ENCODE data around the gene FBP2. TPM values are rescaled to one million over a fixed set of nuclear protein-coding genes. Genes with fewer than 3 reads are reported as not detected.
"Not testable (repeated sequence)": the region's sequence is repeated elsewhere in the genome, so short reads cannot be mapped to it uniquely, and the experiment has no call there.

FBP2 gene
- total RNA-seq, 1 donor from 2014 or later = not detected

DNA sequence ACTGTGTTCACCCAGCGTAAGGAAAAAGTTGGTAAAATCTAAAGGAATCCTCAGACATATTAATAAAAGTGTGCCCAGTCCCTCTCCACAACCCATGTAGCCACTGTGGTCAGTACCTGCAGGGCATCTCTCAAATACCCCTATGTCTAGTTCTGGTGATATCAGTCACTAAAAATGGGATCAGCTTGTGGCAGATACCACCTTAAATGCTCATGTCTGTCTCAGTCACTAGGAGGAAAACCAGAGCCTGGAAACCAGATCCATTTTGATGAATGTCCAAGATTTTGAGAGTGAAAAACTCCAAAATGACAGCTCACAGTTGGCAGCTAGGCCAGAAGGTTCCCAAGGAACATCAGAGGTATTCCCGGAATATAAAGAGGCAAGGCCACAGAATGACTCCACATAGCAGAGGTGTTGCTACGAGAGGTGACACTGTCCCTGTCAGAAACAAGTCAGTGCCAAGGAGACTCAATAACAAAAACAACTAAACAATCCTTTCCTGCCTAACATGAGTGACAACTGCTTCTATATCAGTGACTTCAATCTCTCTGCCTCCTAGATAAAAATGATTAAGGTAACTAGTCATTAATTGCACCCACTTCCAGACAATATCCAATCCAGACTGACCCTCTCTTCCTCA, 25.3 kb downstream of the FBP2 start:
- intact Hi-C loops (cut with micrococcal nuclease) = no loop called here
- Mint-ChIP-seq H3K27me3 (ENCODE audit: low read depth) (peaks cover 15% of the 10 kb centered on the region), H3K27ac (no peak overlapping the region), H3K4me3 (ENCODE audit: low read depth) (no peak overlapping the region), H3K4me1 (ENCODE audit: low read depth) (no peaks in the 10 kb centered on the region), H3K36me3 (ENCODE audit: low read depth) (no peaks in the 10 kb centered on the region), H3K9me3 (no peaks in the 10 kb centered on the region)
- no peak for DNase-seq (ENCODE audit: low spot score)

- Mint-ChIP-seq H3K9me3 (no peaks in the 10 kb centered on the region), H3K27me3 (ENCODE audit: low read depth) (peaks cover 10% of the 10 kb centered on the region), H3K4me3 (ENCODE audit: low read depth) (no peak overlapping the region), H3K4me1 (ENCODE audit: low read depth) (no peaks in the 10 kb centered on the region), H3K27ac (no peak overlapping the region), H3K36me3 (ENCODE audit: low read depth) (no peaks in the 10 kb centered on the region)
- no peak for DNase-seq (ENCODE audit: low spot score)
- intact Hi-C loops (cut with micrococcal nuclease) = no loop called here
These were observed 26.4 kb downstream of the FBP2 start for GRCh38 chr9:94567271-94567670.

DNA sequence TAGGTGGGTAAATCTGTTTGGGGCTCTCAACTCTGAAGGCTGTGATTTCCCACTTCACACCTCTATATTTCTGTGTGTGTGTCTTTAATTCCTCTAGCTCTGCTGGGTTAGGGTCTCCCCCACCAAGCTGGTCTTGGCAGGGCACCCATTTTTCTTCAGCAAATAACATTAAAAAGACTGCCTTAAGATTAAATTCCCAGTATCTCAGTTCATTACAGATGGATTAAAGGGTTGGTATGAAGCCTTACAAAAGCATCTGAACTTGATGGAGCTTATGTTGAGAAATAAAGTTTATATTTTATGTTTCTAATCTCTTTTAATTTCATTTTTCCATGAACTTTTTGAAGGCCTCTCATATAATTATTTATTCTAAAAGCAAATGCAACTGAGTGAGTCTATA, 27.1 kb downstream of the FBP2 start:
- Mint-ChIP-seq H3K27me3 (ENCODE audit: low read depth) (peaks cover 7% of the 10 kb centered on the region), H3K4me3 (ENCODE audit: low read depth) (no peak overlapping the region), H3K27ac (no peak overlapping the region), H3K9me3 (no peaks in the 10 kb centered on the region), H3K36me3 (ENCODE audit: low read depth) (no peaks in the 10 kb centered on the region), H3K4me1 (ENCODE audit: low read depth) (no peaks in the 10 kb centered on the region)
- DNase-seq (ENCODE audit: low spot score) = no peak
- intact Hi-C loops (cut with micrococcal nuclease) = no loop called here

- intact Hi-C loops (cut with micrococcal nuclease); H3K36me3 Mint-ChIP-seq (ENCODE audit: low read depth); H3K27me3 Mint-ChIP-seq (ENCODE audit: low read depth); H3K4me3 Mint-ChIP-seq (ENCODE audit: low read depth); H3K4me1 Mint-ChIP-seq (ENCODE audit: low read depth); H3K27ac Mint-ChIP-seq; DNase-seq (ENCODE audit: low spot score); H3K9me3 Mint-ChIP-seq: not testable (repeated sequence)
These were observed 29.3 kb downstream of the FBP2 start for GRCh38 chr9:94564279-94564678.

DNA sequence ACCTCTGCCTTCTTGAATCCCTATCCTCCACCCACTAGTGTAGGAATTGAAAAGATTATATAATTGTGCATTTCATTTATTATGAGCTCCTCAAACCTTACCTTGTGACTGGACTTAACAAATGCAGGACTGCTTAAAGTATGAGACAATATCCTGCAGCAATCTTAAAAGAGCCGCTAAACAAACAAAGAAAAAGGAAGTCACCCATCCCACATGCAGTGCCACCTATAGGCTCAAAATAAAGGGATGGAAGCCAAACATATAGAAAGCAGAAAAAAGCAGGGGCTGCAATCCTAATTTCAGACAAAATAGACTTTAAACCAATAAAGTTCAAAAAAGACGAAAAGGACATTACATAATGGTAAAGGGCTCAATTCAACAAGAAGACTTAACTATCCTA, 30.1 kb downstream of the FBP2 start:
- Mint-ChIP-seq H3K9me3 (no peaks in the 10 kb centered on the region), H3K27me3 (ENCODE audit: low read depth) (peaks cover 2% of the 10 kb centered on the region), H3K36me3 (ENCODE audit: low read depth) (no peaks in the 10 kb centered on the region), H3K27ac (no peak overlapping the region), H3K4me1 (ENCODE audit: low read depth) (no peaks in the 10 kb centered on the region), H3K4me3 (ENCODE audit: low read depth) (no peak overlapping the region)
- no peak for DNase-seq (ENCODE audit: low spot score)
- intact Hi-C loops (cut with micrococcal nuclease) = no loop called here

- H3K36me3 Mint-ChIP-seq (ENCODE audit: low read depth) = no peaks in the 10 kb centered on the region
- DNase-seq (ENCODE audit: low spot score) = no peak
- no peak overlapping the region for H3K27ac Mint-ChIP-seq
- no peaks in the 10 kb centered on the region for H3K4me1 Mint-ChIP-seq (ENCODE audit: low read depth)
- no peak overlapping the region for H3K4me3 Mint-ChIP-seq (ENCODE audit: low read depth)
- H3K9me3 Mint-ChIP-seq = no peaks in the 10 kb centered on the region
- intact Hi-C loops (cut with micrococcal nuclease) = no loop called here
- H3K27me3 Mint-ChIP-seq (ENCODE audit: low read depth) = peaks cover 7% of the 10 kb centered on the region
These were observed 33.4 kb downstream of the FBP2 start for GRCh38 chr9:94560237-94560636.

DNA sequence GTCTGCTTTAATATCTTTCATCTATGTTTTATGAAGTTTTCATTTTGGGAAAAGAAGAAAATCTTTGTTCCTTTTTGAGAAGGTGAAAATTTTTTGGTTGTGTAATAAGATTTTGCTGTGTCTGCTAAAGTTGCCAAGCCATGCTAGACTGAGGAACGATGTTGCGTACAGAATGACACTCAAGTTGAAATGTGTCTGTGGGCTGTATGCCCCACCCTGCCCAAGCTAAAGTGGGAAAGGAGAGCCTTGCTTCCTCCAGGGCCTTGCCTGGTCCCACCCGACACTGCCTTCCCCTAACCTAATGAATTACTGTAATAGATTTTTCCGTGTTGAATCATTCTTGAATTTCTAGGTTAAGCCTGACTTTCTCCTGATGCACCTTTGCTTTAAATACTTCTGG, 36.2 kb downstream of the FBP2 start:
- intact Hi-C loops (cut with micrococcal nuclease) = no loop called here
- no peaks in the 10 kb centered on the region for H3K9me3 Mint-ChIP-seq
- peaks cover 5% of the 10 kb centered on the region for H3K27me3 Mint-ChIP-seq (ENCODE audit: low read depth)
- no peaks in the 10 kb centered on the region for H3K4me1 Mint-ChIP-seq (ENCODE audit: low read depth)
- no peak overlapping the region for H3K4me3 Mint-ChIP-seq (ENCODE audit: low read depth)
- DNase-seq (ENCODE audit: low spot score) = no peak
- H3K27ac Mint-ChIP-seq = no peak overlapping the region
- H3K36me3 Mint-ChIP-seq (ENCODE audit: low read depth) = no peaks in the 10 kb centered on the region

DNA sequence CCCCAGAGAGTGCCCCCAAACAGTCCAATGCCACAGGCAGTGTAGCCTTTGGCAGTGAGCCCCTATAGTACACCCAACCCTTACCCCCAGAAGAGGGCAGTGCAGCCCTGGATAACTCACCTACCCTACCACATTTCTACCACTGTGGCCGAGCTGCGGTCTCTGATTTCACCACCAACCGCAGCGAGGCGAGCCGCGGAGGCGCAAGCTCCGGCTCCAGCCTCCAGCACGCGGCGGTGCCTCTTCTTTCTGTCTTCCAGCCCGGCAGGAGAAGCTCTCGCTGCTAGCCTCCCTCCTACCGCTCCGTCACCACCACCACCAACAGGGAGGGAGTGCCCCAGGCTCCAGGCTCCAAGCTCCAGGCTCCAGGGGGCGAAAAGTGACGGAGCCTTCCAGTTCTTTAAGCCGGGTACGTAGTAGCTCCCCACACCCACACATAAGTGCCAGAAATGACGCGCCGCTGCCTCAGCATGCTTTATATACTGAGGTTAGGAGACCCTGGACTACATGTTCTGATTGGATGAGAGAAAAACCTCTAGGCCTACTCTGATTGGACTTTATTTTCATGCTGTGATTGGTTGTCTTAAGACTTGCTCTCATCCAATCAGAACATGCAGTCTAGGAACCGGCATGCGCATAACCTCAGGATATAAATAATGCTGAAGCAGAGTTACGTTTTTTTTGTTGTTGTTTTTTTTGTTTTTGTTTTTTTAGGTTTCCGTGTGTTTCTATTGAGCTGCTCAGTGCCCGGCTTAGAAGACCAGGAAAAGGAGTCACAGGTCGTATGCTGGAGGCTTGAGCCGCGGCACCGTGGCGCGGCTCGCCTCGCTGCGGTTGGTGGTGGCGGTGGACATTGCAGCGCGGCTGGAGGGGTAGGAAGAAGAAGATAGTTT, 38.9 kb downstream of the FBP2 start, which contains the start of gene PCAT7:
Gene PCAT7, plus strand, starts transcription at position 645 of the 893 bp plus-strand sequence.
- no peaks in the 10 kb centered on the region for H3K36me3 Mint-ChIP-seq (ENCODE audit: low read depth)
- no peaks in the 10 kb centered on the region for H3K4me1 Mint-ChIP-seq (ENCODE audit: low read depth)
- no peak within 1 kb of the TSS for H3K4me3 Mint-ChIP-seq (ENCODE audit: low read depth)
- intact Hi-C loops (cut with micrococcal nuclease) = loop anchor here (2.0 kb wide), 1 partner anchor 48 kb away; no protein-coding TSS in a partner anchor
- H3K27ac Mint-ChIP-seq = no peak within 1 kb of the TSS
- H3K9me3 Mint-ChIP-seq = no peaks in the 10 kb centered on the region
- DNase-seq (ENCODE audit: low spot score) = no peak
- H3K27me3 Mint-ChIP-seq (ENCODE audit: low read depth) = peaks cover 18% of the 10 kb centered on the region

DNA sequence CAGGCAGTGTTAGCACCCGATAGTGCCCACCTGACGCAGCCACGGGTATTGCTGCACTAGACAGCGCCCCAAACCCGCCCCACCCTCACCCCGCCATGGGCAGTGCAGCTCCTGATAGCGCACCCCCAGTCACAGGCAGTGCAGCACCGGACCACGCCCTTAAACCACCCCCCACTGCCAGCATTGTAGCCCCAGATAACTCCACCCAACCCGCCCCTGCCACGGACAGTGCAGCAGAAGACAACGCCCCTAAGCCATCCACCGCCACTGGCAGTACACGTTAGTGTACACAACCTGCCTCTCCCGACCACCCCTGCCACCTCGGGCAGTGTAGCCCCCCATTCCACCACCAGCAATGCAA, 39.6 kb downstream of the FBP2 start:
- no peak overlapping the region for H3K27ac Mint-ChIP-seq
- no peaks in the 10 kb centered on the region for H3K4me1 Mint-ChIP-seq (ENCODE audit: low read depth)
- H3K4me3 Mint-ChIP-seq (ENCODE audit: low read depth) = no peak overlapping the region
- no peaks in the 10 kb centered on the region for H3K9me3 Mint-ChIP-seq
- H3K27me3 Mint-ChIP-seq (ENCODE audit: low read depth) = peaks cover 21% of the 10 kb centered on the region
- no peak for DNase-seq (ENCODE audit: low spot score)
- H3K36me3 Mint-ChIP-seq (ENCODE audit: low read depth) = no peaks in the 10 kb centered on the region
- intact Hi-C loops (cut with micrococcal nuclease) = loop anchor here (2.0 kb wide), 1 partner anchor 49 kb away; no protein-coding TSS in a partner anchor

- Mint-ChIP-seq H3K36me3 (ENCODE audit: low read depth) (no peaks in the 10 kb centered on the region), H3K9me3 (no peaks in the 10 kb centered on the region), H3K4me3 (ENCODE audit: low read depth) (no peak overlapping the region), H3K27ac (no peak overlapping the region), H3K27me3 (ENCODE audit: low read depth) (peaks cover 26% of the 10 kb centered on the region), H3K4me1 (ENCODE audit: low read depth) (no peaks in the 10 kb centered on the region)
- no peak for DNase-seq (ENCODE audit: low spot score)
- intact Hi-C loops (cut with micrococcal nuclease) = no loop called here
These were observed 40.3 kb downstream of the FBP2 start for GRCh38 chr9:94553029-94553938.

DNA sequence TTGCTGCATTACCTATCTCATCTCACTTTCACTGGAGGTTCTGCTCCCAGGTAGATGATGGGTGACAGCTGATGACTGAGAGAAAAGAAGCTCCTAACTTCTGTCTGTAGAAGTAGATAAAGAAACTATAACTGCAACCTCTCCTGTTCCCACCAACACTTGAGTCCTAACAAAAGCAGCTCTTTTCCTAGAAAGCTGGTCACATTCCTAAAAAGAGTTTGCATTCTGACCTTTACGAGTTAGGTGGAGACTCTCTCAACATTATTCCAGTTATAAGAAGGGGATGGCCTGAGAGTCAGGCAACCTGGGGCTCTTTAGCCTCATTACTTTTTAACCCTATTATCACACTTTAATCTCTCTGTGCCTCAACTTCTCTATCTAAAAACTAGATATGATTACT, 47.7 kb downstream of the FBP2 start:
- DNase-seq (ENCODE audit: low spot score) = no peak
- Mint-ChIP-seq H3K9me3 (no peaks in the 10 kb centered on the region), H3K36me3 (ENCODE audit: low read depth) (no peaks in the 10 kb centered on the region), H3K27me3 (ENCODE audit: low read depth) (peaks cover 32% of the 10 kb centered on the region), H3K4me3 (ENCODE audit: low read depth) (no peak overlapping the region), H3K4me1 (ENCODE audit: low read depth) (no peaks in the 10 kb centered on the region), H3K27ac (no peak overlapping the region)
- intact Hi-C loops (cut with micrococcal nuclease) = no loop called here

DNA sequence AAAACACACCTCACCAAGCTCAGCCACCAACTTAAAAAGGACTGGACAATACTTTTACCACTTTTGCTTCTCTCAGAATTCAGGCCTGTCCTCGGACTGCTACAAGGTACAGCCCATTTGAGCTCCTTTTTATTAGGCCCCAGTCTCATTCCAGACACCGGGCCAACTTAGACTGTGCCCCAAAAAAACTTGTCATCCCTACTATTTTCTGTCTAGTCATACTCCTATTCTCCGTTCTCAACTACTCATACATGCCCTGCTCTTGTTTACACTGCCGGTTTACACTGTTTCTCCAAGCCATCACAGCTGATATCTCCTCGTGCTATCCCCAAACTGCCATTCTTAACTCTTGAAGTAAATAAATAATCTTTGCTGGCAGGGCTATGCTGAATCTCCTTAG, 49.3 kb downstream of the FBP2 start:
- peaks cover 30% of the 10 kb centered on the region for H3K27me3 Mint-ChIP-seq (ENCODE audit: low read depth)
- H3K4me3 Mint-ChIP-seq (ENCODE audit: low read depth); H3K36me3 Mint-ChIP-seq (ENCODE audit: low read depth); H3K4me1 Mint-ChIP-seq (ENCODE audit: low read depth); H3K9me3 Mint-ChIP-seq; H3K27ac Mint-ChIP-seq; DNase-seq (ENCODE audit: low spot score); intact Hi-C loops (cut with micrococcal nuclease): not testable (repeated sequence)
